ENCODE data around the gene LRRC10B.

GRCh38 chr11:61549177-61549576 lies 40.6 kb downstream of the LRRC10B start:
- TF ChIP-seq CTCF (IDR thresholded peaks at IDR 0.05): no peak
- no peak for TF ChIP-seq POLR2AphosphoS5 (IDR thresholded peaks at IDR 0.05)
- TF ChIP-seq POLR2A (IDR thresholded peaks at IDR 0.05): no peak

Data from sigmoid colon (tissue), 4 donors.